NCI-H2171 (cell line): ENCODE measurements around the gene ZFHX3.

Experiments
- DNase-seq: peaks from one replicate; lab custom pipeline; 2025; lab: John Stamatoyannopoulos, UW

The ZFHX3 gene

DNA sequence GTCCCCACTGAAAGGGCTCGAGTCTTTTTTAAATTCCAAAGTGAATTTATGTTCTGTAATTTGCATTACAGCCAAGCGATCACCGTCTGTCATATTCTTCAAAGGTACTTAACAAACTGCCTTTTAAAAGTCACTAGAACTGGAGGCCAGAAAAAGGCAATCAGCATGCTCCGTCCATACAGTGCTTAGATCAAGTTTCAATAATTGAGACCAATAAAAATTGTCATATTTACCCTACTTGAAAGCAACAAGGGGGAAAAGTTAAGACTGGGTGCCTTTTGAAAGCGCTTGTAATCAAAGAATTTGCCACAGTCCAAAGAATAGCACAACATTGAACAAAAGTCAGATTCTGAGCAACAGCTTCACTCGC lies 9.0 kb upstream of the ZFHX3 start:
- no peak for DNase-seq

DNA sequence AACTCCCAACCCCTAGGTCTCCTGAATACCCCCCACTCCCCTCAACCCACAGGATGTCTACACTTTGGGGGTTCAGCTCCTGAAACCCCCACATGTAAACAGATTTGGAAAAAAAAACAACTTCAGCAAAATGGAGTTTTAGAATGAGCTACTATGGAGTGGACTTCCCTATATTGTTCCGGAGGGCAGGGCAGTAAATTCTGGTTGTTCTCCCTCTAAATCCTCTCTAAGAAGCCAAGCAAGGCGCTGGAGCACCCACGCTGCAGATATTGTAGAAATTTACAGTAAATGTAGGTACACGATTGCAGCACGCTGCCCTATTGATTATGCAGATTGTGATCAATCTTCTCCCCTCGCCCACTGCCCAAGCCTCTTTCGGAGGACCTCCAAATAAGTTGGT lies 8.5 kb upstream of the ZFHX3 start:
- DNase-seq = no peak

DNA sequence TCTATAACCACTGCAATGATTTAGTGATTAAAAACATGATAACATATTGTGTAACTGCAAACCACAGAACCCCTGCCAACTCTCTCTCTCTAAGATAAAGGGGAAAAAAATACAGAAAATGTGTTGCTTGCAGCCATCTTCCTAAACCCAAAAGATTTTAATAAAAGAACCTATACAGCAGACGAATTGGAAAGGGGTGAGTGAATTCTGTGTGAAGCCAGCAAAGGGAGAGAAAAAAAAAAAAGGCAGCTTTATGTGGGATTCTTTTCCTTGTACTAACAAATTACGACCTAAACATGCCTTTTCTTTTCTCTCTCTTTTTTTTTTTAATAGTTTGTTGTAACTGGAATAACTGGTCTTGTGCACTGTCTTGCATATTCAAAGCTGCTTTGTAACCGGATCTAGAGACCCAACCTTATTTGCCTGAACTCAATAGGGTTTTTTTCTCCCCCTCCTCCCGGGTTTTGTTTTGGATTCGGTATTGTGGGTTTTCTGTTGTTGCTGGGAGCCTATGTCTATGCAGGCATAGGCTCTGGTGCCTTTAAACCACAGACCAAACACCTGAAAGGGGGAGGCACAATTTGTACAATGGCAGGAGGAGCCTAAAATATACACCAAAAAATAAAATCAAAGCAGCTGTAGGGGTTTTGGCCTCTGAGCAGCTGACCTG lies 7.0 kb upstream of the ZFHX3 start:
- no peak for DNase-seq

DNA sequence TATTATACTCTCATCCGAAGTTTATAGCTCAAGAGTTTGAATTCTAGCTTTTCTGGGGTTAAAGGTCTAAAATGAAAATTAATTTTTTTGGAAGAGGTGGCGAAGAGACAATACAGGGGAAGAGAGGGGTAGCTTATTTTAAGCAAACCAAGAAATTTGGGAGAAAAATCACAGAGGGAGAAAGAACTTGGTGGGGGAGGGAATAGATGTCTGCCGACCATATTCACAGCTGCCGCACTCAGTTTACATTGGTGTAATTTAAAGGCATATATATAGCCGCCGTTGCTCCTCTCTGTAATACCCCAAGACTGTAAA lies 6.5 kb upstream of the ZFHX3 start:
- DNase-seq = no peak

DNA sequence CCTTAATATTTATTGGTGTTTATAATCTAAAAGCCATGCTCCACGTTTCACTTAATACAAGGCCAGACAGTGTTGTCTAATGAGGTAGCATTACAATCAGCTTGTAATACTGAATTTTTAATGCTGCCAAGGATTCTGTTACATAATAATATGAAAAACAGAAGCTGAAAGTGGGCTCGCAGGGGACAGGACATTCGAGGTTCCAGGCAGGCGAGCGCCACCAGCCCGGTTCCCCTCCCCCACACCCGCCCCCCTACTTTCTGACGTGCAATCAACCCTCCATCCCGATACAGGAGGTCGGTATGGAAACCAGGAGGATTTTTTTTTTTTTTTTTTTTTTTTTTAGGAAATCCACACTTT lies 6.2 kb upstream of the ZFHX3 start:
- no peak for DNase-seq

DNA sequence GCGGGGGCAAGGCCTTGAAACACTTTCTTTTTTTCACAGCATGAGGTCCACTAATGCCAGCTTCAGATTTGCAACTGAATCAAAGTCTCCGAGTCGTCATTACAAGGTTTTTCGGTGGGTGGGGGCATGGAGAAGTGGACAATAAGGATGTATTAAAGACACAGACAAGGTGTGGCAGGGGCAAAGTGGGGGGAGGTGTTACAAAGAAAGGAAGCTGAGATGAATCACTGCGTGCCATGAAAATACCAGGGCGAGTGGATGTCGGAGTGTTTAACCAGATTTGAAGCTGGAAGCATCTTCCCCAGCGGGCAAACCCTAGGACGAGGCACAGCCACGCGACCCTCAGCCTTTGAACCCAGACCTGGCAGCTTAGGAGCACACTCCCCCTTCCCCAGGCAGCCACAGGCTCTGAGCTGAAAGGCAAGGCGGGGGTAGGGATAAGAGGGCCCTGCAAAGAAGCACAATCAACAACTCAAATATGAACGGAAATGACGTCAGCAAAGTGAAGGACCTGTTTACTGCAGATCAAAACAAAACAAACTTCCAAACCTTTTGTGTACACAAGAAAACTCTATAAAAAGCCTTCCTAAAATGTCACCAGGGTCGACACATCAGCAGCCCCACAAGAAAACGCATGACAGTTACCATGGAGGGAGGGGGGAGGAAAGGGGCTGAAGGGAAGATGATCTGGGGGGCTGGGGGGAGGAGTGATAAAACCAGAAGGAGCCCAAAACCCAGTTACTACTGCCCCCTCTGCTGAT lies 5.6 kb upstream of the ZFHX3 start:
- no peak for DNase-seq

DNA sequence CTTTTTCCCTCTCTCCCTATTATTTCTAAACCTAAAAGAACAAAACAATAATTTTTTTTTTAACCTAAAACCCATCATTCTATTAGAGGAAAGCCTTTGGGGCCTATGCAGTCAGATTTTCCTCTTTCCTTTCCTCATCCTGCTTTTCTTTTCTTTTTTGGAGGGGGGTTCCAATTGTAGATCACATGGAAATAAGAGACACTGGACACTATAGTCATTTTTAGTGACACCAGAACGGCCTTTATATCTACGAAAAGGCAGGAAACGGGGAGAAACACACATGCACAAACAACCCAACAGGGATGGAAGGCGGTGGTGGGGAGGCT lies 5.1 kb upstream of the ZFHX3 start:
- DNase-seq = no peak

DNA sequence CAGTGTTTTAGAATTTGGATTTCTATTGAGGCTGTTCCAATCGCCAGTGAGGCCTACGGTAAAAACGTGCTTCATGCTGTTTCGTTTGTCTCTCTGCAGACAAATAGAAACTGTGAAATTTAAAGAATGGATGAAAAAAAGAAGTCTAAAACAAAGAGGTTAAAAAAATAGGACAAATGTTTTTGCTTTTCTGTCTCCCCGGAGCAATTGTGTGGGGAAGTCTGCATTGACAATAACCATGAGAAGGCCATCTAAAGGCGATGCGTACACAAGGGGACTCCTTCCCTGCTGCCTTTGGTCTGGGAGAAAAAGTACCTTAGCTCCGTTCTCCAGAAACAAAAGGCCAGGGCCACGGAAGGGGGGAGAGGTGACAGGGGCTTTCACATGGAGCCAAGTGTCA lies 4.6 kb upstream of the ZFHX3 start:
- no peak for DNase-seq

DNA sequence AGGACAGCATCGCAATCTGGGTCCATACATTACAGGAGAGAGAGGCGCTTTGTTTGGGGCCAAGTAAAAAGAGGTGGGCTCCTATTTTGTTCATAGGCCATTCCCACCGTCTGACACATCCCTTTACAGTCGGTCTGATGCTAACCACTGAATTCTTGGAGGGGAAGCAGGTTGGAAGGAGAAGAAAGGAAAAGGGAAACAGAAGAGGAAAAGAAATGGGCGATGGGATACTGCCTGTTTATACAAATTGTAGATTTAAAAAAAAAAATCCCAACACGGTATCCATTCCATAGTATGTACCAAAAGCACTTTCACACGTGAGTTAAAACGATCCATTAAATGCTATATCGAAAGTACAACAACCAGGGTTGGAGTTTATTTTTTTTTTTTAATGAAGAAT lies 4.0 kb upstream of the ZFHX3 start:
- DNase-seq = no peak

DNA sequence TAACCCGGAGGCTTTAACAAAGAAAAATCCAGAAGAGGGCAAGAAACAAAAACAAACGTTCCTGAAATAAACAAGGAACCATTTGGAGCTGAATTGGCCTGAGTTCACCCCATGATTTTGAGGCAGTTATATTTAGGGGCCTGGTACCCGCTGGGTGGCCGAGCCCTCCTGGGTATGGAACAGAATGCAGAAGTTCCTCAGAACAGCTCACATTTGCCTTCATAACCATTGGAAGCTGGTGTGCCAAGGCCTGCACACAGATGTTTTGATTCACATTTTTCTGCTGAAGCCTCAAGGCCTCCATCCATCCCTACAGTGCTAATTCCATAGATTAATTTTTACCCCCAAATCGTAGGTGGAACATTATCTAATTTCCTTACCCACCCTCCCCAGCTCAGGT lies 3.3 kb upstream of the ZFHX3 start:
- no peak for DNase-seq

DNA sequence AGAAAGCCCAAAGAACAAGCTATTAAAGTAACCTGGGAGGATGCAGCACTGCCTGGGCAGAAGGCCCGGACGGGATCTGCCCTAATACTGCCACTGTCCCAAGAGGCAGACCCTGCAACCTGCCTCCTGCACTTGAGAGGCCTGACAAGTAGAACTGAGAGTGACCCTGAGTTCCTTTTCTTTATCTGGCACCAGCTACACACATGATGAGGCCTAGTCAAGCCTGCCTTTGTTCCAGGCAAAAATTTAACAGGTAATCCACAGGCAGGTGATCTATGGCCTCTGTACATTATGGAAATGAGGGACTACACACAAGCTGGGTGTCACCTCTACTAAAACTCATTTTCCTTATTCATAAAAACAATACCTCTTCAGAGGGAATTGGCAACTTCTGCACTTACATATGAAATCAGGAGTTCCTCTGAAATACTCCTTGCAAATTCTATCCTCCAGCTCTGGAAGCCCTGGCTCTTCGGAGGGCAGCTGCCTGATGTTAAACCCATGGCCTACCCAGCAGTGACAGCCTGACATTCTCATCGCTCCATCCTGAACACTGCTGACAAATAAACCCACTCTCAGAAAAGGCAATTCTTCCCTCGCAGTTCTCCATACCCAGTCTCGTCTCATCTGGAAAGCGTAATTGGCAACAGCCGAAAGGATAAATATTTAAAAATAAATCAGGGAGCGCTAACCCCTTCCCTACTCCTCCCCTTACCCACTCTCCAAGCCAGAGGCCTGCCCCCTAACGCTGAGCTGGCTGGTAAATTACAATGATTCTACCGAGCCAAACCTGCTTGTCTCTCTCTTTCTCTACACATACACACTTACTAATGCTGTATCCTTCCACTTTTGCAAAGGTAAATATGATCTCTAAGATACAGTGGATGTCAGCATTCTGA lies 2.5 kb upstream of the ZFHX3 start:
- no peak for DNase-seq

DNA sequence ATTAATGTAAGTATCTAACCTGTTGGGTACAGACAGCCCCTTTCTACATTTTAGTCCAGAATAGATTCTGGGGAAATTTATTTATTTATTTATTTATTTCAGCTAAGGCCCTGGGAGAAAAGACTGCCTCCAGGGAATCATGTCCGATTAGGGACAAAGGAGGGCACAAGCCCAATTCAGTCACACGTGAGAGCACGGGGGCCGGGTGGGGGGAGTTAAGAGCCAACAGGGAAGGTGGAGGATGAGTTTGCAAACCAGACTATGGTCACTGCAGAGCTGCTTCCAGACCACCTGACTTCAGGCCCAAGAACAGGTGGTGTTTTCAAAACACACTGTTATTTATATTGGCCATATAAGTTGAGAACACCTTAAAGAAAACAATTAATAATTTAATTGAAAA lies 1.6 kb upstream of the ZFHX3 start:
- no peak for DNase-seq

DNA sequence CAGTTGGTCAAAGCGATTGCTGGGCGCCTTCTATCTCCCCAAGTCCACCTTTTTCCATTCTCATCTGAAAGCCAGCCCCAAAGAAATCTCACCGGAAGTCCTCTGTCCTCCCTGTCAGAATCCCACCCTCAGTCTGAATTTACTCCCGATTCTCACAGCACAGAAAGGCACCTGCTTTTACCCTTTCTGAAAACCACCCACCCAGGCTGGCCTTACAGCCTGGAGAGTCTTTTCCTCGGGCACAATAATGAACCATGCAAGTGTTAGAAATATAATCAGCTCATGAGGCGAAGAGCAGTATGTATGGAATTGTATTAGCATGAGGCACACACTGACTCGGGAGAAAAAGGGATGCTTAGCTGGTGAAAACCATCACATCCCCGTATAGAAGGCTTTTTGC lies 1.2 kb upstream of the ZFHX3 start:
- no peak for DNase-seq

DNA sequence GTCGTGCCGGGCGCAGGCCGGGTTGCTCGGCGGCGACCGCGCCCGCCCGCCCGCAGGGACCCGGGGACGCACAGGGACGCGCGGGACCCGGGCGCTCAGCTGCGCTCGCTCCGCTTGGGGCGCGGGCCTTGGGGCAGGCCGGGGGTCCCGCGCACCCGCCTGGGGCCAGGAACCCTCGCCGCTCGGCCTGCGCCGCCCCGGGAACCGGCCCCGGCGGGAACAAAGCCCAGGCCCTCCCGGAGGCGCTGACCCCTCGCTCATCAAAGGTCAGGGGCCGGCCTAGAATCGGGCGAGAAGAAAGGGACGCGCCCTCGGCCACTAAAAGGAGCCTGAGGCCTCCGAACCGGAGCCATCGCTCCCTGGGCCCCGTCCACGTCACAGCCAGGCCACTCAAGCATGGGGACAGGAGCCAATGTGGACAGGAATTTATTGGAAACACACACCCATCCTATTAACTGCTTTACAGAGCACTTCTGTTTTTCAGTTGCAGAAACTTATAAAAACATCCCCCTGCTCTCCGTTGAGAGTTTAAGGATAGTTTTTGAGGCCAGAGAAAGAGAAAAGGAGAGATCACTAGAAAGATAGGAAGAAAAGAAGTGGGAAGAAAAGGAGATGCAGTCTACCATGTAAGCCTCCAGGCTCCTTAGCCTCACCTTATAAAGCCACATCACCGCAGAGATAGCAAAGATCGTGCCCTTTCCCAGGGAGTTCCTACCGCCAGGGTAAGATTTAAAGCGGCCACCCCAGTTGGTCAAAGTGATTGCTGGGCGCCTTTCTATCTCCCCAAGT lies 558 bp upstream of the ZFHX3 start:
- no peak for DNase-seq

DNA sequence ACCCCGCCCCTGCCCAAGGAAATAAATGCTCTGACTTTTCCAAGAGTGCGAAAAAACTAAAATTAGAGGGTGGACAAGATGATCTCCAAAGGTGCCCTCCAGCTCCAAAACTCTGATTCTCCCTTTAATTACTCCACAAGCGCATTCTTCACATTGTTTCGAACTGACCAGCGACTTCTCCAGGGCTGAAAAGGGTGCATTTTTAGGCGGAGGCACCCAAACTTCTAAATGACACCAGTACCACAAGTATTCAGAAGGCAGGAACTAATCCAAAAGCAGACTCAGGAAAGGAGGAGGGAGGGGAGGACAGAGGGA lies 750 bp downstream of the ZFHX3 start:
- no peak for DNase-seq

DNA sequence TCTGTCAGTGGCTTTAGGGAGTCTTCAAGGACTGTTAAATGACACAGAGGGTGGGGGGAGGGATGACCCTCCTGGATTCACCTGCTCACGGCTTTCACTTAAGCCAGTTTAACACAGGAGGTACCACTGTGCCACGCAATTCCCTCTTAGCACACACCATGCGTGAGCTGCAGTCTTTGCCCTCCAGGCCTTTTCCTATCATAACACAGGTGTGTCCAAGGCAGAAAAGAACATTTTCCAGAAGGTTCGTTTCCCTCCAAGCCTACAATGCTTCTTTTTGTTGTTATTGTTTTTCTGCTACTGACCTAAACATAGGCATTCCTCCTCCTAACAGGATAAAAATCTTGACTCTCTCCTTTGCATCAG lies 1.1 kb downstream of the ZFHX3 start:
- no peak for DNase-seq

DNA sequence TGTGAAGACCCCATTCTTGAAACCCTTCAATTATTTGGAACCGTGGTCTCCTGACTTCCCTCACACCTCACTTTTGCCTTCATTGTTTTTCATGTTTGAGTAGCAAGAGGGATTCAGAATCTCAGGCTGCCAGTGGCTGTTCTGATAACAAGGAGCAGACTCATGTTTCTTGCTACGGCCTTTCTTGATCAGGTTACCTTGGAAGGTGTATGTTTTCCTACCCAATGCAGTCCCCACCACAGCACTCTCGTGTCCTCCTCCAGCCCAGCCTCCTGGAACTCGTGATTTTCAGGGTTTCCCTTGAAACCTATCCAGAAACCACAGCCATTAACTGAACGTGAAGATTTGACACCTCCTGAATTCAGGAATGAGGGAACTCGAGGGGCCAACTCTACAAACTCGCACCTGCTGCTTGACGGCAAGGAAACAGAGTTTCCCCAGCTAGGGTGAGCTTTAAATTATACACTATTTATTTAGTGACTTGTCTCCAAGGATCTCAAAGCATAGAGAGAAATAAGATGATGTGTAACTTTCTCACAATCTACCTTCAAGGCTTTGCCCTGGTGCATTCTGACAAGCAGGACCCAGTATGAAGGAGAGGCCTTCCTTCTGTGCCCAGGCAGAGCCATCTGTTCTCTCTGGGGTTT lies 1.6 kb downstream of the ZFHX3 start:
- no peak for DNase-seq

DNA sequence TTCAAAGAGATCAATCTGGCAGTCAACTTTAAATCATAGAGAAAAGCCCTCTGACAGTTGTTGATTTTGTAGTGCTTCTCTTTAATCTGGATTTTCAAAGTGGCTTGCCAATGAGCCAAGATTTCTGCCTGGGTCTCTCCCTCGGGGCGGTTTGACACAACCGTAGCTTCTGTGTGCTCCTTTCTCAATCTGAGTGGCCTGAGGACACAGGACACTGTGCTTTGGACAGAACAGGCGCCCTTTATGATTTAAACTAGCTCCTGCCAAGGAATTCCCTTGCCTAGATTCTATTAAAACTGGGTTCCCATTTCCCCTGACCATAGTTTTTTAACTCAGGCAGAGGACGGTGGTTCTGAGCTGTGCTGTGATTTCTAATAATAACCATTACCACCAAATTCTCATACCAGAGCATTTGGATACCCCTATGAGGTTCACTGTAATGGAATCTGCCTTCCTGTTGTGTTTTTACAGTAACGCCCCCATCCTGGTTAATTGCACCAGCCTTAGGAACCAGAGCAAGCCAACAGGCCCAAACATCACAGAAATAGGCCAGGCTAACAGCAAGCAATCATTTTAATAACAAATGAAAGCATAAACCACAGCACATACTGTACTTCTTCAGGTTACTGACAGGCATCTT lies 4.0 kb downstream of the ZFHX3 start:
- DNase-seq = no peak

DNA sequence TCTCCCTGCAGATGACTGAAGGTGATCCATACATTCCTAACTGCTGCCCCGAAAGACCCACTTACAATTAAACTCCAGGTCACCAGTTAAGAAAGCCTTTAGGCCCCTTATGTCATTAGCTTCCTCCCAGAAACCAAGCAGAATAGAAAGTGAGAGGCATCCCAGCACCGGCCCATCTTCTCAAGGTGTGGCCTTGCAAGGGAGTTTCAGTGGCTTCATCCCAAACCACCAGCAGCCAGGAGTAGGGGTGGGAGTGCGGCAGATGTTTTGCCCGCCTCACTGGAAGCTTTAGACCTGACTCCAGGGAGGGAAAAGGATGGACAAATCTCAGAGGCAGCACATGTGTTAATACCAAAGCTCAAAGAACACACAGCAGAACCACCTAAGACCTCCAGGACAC lies 5.1 kb downstream of the ZFHX3 start:
- DNase-seq = no peak

DNA sequence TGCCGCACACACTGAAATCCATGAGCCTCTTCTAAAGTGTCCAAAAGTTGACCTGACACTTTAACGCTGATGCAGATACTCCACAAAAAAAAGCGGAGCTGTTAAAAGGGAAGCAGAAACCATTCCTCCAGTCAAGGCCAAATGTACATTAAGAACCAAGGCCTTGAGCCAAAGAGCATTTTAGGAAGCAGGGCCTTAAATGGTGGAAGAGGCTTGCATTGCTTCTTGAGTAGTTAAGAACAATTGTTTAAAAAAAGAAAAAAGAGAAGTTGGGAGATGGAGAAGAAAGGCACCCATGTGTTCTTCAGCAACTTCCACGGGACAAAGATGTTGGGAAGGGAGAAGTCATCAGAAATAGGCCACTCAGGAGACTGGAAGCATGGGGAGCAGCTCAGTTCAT lies 6.3 kb downstream of the ZFHX3 start:
- DNase-seq = no peak

DNA sequence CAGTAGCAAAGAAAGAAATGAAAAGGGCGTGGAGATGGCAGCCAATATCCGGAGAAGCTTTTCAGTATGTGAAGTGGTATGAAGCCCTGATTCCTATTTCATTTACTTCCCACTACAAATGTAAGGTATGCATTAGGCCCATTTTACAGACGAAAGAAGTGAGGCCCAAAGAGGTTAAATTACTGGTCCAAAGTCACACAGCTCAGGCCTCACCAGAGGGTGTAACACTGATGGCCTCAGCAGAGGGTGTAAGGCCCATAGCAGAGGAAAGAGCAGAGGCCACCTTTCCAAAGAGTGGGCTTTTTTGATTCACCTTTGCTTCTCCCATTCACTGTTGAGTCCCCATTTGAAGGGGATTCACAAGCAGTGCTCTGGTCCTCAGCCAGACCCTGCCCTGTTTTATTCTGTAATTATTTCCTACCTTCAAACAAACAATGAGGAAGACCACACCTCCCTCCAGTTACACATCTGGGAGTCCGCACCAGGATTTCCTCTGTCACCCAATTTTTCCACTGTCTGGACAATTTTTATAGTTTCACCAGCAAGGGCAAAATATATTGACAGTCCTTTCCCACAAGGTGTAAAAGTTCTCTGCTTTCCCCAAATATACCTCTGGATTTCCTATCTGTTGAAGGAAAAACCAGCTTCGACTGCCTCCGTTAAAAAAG lies 7.1 kb downstream of the ZFHX3 start:
- no peak for DNase-seq
